ENCODE measurements around the gene RPS26. TPM values are rescaled to one million over a fixed set of nuclear protein-coding genes. Genes with fewer than 3 reads are reported as not detected.

RPS26 gene
- total and polyA plus RNA-seq, 2 donors (not counting 3 experiments of a cell fraction or from before 2014, with no cell fraction given), result 57.3 to 1,847 TPM

GRCh38 chr12:56013482-56013881 is 28.2 kb upstream of the RPS26 start:
- Histone ChIP-seq H3K9me3 (replicated peaks; ENCODE audit: control insufficient read depth, insufficient read depth, low read length) (no peaks in the 10 kb centered on the region), H3K4me1 (ENCODE audit: control insufficient read depth, extremely low read depth, insufficient read depth, low read length) (no peaks in the 10 kb centered on the region), H3K79me2 (ENCODE audit: control insufficient read depth, insufficient read depth, low read length) (no peaks in the 10 kb centered on the region), H3K27ac (ENCODE audit: insufficient read depth, low read depth, low read length) (no peak overlapping the region), H3K4me2 (ENCODE audit: insufficient read depth, low read length) (no peak overlapping the region), H3K36me3 (ENCODE audit: control insufficient read depth in 2 of 2, extremely low read depth in 1 of 2, insufficient read depth in 2 of 2, low read length in 2 of 2) (no peaks in the 10 kb centered on the region), H3K4me3 (replicated peaks in 1 of 3; ENCODE audit: insufficient read depth in 1 of 3, low read depth in 1 of 3, low read length in 3 of 3) (no peak overlapping the region), H2AFZ (ENCODE audit: low read depth, low read length) (no peak overlapping the region), H4K20me1 (replicated peaks; ENCODE audit: control insufficient read depth, extremely low read depth, insufficient read depth, low read length) (no peaks in the 10 kb centered on the region), H3K9ac (replicated peaks; ENCODE audit: extremely low read depth, insufficient read depth, low read length) (no peak overlapping the region), H3K27me3 (ENCODE audit: control insufficient read depth in 2 of 2, insufficient read depth in 2 of 2, low read length in 2 of 2) (no peaks in the 10 kb centered on the region), H3K9me1 (replicated peaks; ENCODE audit: control insufficient read depth, extremely low read depth, insufficient read depth, low read length) (no peaks in the 10 kb centered on the region)
- POLR2A ChIA-PET, result no interaction called here
- intact Hi-C loops (cut with micrococcal nuclease) (no loop called here), dilution Hi-C loops (cut with MboI; ENCODE audit: extremely low pct_ligation_motif_present, low sequenced_read_pairs) (no loop called here)
- no peak for DNase-seq (ENCODE audit: low read depth, low spot score)
- no peak for FAIRE-seq
- CTCF ChIA-PET, result interaction anchor here (0.9 to 1.4 kb wide), 5 partner anchors 12 to 40 kb away, joined by 3 to 19 read pairs (median 4); no protein-coding TSS in a partner anchor
- BruUV-seq (replicated peaks), result no TSS peak
- TF ChIP-seq MYC (IDR thresholded peaks at IDR 0.05; ENCODE audit: low read depth, low read length), result no peak
- TF ChIP-seq JUN (IDR thresholded peaks at IDR 0.05; ENCODE audit: borderline replicate concordance, insufficient read depth, insufficient read length, low read depth), result no peak
- TF ChIP-seq MAX (IDR thresholded peaks at IDR 0.05; ENCODE audit: insufficient read depth, insufficient read length), result no peak

GRCh38 chr12:56014205-56014604 is 27.5 kb upstream of the RPS26 start:
- FAIRE-seq, result no peak
- dilution Hi-C loops (cut with MboI; ENCODE audit: extremely low pct_ligation_motif_present, low sequenced_read_pairs), result no loop called here
- peak; percentile 19 for DNase-seq (ENCODE audit: low read depth, low spot score)

More at GRCh38 chr12:56014205-56014604, 27.5 kb upstream of the RPS26 start:
- Histone ChIP-seq H3K9me3 (replicated peaks; ENCODE audit: control insufficient read depth, insufficient read depth, low read length) (no peaks in the 10 kb centered on the region), H3K27ac (ENCODE audit: insufficient read depth, low read depth, low read length) (no peak overlapping the region), H3K27me3 (ENCODE audit: control insufficient read depth in 2 of 2, insufficient read depth in 2 of 2, low read length in 2 of 2) (no peaks in the 10 kb centered on the region), H3K9me1 (replicated peaks; ENCODE audit: control insufficient read depth, extremely low read depth, insufficient read depth, low read length) (no peaks in the 10 kb centered on the region), H3K4me1 (ENCODE audit: control insufficient read depth, extremely low read depth, insufficient read depth, low read length) (no peaks in the 10 kb centered on the region), H3K9ac (replicated peaks; ENCODE audit: extremely low read depth, insufficient read depth, low read length) (no peak overlapping the region), H4K20me1 (replicated peaks; ENCODE audit: control insufficient read depth, extremely low read depth, insufficient read depth, low read length) (no peaks in the 10 kb centered on the region), H3K79me2 (ENCODE audit: control insufficient read depth, insufficient read depth, low read length) (no peaks in the 10 kb centered on the region), H2AFZ (ENCODE audit: low read depth, low read length) (no peak overlapping the region), H3K36me3 (ENCODE audit: control insufficient read depth in 2 of 2, extremely low read depth in 1 of 2, insufficient read depth in 2 of 2, low read length in 2 of 2) (no peaks in the 10 kb centered on the region), H3K4me3 (replicated peaks in 1 of 3; ENCODE audit: insufficient read depth in 1 of 3, low read depth in 1 of 3, low read length in 3 of 3) (no peak overlapping the region), H3K4me2 (ENCODE audit: insufficient read depth, low read length) (no peak overlapping the region)
- ChIA-PET CTCF (interaction anchor here (0.9 to 1.4 kb wide), 5 partner anchors 11 to 41 kb away, joined by 3 to 19 read pairs (median 4); no protein-coding TSS in a partner anchor), POLR2A (no interaction called here)
- no TSS peak for BruUV-seq (replicated peaks)
- TF ChIP-seq FOS (IDR thresholded peaks at IDR 0.05; ENCODE audit: borderline replicate concordance, insufficient read depth, low read length), result no peak
- no peak for TF ChIP-seq JUN (IDR thresholded peaks at IDR 0.05; ENCODE audit: borderline replicate concordance, insufficient read depth, insufficient read length, low read depth)
- no peak for TF ChIP-seq MYC (IDR thresholded peaks at IDR 0.05; ENCODE audit: low read depth, low read length)
- no peak for TF ChIP-seq POLR2AphosphoS5 (IDR thresholded peaks at IDR 0.05; ENCODE audit: insufficient read depth, low read depth, low read length)
- no peak for TF ChIP-seq MAX (IDR thresholded peaks at IDR 0.05; ENCODE audit: insufficient read depth, insufficient read length)
- intact Hi-C loops (cut with micrococcal nuclease), result no loop called here

All from endothelial cell of umbilical vein (primary cell).